ENCODE data around the gene GPLD1. TPM values are rescaled to one million over a fixed set of nuclear protein-coding genes. Genes with fewer than 3 reads are reported as not detected.
"Not testable (repeated sequence)": the region's sequence is repeated elsewhere in the genome, so short reads cannot be mapped to it uniquely, and the experiment has no call there.

The GPLD1 gene
- total RNA-seq, 1 experiment from 2014 or later = 0.22 TPM

DNA sequence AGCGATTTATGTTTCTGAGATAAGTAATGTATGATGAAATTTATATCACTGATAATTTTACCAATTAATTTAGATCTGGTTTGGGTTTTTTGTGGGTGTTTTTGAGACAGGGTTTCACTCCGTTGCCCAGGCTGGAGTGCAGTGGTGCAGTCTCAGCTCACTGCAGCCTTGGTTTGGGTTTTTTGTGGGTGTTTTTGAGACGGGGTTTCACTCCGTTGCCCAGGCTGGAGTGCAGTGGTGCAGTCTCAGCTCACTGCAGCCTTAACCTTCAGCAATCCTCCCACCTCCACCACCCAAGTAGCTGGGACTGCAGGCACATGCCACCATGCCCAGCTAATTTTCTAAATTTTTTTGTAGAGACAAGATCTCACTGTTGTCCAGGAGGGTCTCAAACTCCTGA, 73.6 kb downstream of the GPLD1 start:
- DNase-seq (ENCODE audit: low read depth) = no peak

DNA sequence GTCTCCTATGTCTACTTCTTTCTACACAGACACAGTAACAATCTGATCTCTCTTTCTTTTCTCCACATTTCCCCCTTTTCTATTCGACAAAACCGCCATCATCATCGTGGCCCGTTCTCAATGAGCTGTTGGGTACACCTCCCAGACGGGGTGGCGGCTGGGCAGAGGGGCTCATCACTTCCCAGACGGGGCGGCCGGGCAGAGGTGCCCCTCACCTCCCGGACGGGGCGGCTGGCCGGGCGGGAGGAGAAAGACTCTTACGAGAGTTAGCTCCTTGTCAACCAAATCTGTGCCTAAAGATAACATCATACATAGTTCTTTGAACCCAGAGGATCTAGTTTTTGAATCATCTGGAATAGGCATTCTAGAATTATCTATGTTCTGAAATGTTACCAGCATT, 74.8 kb downstream of the GPLD1 start:
- DNase-seq (ENCODE audit: low read depth) = not testable (repeated sequence)

DNA sequence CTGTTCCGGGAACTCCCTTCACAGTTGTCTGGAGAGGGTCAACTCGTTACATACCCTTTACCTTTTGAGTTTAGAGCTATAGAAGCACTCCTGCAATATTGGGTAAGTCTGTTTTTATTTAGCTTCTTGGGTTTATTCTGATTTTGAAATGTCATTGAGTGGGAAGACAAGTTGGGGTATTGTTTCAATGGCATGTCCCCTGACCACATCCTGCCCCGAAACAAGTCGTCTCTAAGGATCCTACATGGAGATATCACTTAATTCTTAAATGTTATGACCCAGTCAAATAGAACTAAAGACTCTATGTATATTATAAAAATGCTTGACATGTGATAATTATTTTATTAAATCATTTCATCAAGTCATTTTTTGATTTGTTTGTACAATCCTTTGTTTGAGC, 77.1 kb downstream of the GPLD1 start:
- DNase-seq (ENCODE audit: low read depth) = no peak

DNA sequence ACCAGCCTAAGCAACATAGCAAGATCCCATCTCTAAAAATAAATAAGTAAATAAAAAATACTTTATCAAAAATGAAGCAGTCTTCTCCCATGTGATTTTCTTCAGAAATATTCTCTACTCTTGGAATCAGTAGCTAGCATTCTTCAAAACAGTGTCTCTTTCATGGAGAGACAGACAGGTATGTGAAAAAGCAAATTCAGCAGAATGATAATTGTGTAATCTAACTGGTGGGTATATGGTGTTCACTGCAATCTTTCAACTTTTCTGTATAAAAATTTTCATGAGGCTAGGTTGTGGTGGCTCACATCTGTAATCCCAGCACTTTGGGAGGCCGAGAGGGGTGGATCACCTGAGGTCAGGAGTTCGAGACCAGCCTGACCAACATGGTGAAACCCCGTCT, 78.8 kb downstream of the GPLD1 start:
- no peak for DNase-seq (ENCODE audit: low read depth)

DNA sequence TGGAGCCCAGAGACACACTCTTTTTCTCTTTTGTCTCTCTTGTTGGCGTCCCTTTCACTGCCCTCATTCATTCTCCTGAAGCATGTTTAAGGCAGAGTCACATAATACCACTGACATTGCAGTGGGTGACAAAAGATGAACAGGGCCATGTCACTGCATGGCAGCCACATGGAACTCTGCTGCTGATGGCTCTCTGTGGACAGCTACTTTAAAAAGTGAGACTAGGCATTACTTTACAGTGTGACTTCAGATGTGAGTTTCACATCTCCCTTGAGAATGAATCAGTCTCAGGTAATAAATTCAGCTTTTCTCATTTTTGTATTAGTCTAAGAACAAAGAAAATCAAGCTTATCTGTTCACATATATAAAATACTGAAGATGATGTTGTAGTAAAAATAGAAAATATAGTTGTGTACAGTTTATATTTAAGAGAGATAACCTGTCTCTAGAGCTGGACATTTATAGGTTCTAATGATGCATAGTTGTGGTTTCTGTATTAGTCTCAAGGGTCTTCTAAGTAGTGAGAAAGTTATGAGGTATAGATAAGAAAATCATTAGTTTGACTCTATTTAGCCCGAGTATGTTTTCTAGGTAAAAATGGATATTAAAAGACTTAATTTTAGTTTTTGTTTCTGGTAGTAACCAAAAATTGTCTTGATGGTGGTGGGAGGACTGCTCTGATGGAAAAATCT, 80.5 kb downstream of the GPLD1 start:
- DNase-seq (ENCODE audit: low read depth) = no peak

DNA sequence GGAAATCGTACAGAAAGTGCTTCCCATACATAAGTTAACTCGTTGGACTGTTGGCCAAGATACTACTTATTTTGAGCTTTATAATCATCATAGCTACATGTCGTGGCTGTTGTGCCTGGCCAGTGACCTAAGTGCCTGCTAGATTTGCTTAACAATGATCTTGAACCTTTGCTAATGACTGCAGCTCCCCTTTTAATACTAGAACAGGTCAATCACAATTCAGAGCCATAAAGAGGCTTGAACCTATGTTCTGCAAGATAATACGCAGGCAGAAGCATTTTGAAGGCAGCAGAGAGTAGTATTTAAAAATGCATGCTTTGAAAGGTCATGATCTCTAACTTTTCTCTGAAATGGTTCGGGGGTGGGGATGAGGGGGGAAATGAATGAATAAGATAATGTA, 84.1 kb downstream of the GPLD1 start:
- DNase-seq (ENCODE audit: low read depth) = no peak

DNA sequence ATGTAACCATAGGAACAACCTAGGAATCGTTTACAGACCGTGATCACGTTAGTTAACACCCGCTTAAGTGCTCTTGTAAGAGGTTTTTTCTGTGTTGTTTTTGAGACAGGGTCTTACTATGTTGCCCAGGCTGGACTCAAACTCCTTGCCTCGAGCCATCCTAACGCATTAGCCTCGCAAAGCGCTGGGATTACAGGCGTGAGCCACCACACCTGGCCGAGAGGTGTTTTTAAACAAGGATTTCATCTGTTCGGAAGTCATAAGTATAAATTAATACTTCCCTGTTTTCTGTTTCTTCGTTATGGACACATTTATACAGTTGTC, 85.9 kb downstream of the GPLD1 start:
- no peak for DNase-seq (ENCODE audit: low read depth)

DNA sequence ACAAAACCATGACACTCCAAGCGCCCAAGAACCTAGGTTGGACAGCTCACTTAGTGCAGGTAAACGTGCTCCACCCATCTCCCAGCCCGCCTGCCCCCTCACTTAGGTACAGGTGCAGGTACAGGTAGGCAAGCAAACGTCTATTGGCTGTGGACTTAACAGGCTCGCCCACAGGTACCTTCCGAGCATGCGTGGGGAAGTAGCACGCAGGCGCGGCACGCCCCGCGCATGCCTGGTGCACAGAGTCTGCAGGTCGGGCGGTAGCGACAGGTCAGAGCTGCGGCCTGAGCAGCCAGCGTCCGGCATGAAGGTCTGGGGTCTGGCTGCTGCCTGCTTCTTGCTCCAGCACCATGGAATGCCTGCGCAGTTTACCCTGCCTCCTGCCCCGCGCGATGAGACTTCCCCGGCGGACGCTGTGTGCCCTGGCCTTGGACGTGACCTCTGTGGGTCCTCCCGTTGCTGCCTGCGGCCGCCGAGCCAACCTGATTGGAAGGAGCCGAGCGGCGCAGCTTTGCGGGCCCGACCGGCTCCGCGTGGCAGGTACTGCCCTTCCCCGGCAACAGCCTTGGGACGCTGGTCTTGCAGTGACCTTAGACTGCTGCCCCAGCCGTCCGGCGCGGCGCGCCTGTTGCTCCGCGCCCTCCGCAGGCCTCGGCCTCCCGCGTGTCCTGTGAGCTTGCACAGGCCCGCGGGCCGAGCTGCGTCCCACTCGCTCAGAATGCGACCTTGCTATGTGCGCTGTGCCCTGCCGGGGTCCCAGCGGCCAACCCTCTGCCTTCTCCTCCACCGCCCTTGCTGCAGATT, 86.5 kb downstream of the GPLD1 start, which contains the start of gene MRS2:
MRS2 (plus strand) TSS at position 240 of the 804 bp plus-strand sequence; CDS start at position 351, 111 bp downstream.
- peak; percentile 87 for DNase-seq (ENCODE audit: low read depth)

DNA sequence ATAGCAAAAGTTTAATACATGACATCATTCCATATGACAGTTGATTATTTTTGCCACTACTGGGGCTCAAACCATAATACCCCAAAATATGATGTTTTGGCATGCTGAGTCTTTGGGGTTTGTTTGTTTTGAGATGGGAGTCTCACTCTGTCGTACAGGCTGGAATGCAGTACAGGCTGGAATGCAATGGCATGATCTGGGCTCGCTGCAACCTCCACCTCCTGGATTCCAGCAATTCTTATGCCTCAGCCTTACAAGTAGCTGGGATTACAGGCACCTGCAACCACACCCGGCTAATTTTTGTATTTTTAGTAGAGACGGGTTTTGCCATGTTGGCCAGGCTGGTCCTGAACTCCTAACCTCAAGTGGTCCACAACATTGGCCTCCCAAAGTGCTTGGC, 87.9 kb downstream of the GPLD1 start:
- no peak for DNase-seq (ENCODE audit: low read depth)

DNA sequence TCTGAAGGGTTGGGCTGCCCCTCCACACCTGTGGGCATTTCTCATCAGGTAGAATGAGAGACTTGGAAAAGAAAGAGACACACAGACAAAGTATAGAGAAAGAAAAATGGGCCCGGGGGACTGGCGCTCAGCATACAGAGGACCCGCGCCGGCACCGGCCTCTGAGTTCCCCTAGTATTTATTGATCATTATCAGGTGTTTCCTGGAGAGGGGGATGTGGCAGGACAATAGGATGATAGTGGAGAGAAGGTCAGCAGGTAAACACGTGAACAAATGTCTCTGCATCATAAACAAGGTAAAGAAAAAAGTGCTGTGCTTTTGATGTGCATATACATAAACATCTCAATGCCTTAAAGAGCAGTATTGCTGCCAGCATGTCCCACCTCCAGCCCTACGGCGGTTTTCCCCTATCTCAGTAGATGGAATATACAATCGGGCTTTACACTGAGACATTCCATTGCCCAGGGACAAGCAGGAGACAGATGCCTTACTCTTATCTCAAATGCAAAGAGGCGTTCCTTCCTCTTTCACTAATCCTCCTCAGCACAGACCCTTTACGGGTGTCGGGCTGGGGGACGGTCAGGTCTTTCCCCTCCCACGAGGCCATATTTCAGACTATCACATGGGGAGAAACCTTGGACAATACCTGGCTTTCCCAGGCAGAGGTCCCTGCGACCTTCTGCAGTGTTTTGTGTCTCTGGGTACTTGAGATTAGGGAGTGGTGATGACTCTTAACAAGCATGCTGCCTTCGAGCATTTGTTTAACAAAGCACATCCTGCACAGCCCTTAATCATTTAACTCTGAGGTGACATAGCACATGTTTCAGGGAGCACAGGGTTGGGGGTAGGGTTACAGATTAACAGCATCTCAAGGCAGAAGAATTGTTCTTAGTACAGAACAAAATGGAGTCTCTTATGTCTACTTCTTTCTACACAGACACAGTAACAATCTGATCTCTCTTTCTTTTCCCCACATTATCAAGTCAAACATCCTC, 89.0 kb downstream of the GPLD1 start:
- not testable (repeated sequence) for DNase-seq (ENCODE audit: low read depth)

DNA sequence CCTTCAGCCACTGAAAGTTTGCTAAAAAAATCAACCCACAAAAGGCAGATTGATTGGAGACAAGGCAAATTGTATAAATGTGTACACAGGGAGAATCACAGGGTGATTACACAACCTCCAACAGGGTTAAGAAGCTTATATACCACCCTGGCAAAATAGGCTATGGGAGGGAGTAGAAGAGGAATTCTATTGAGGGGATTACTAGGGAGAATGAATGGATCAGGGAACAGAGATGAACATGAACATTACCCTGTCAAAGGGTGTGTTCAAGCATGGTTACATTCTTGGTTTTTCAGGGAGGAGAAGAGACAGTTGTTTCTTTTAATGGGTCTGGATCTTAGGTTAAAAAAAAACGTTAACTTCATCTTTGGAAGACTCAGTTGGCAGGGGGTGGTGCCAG, 91.7 kb downstream of the GPLD1 start:
- DNase-seq (ENCODE audit: low read depth) = no peak

DNA sequence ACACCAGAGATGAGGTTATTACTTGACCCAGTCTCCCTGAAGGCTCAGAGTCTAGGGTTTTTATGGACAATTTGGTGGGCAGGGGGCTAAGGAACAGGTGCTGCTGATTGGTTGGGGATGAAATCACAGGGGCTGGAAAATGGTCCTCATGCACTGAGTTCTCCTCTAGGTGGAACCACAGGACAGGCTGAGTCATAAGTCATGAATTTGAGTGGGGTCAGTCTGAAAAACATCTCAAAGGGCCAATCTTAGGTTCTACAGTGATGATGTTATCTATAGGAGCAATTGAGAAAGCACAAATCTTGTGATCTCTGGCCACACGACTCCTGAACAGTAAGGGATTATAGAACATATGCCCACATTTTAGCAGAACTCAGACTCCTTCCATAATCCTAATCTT, 92.6 kb downstream of the GPLD1 start:
- DNase-seq (ENCODE audit: low read depth) = no peak

DNA sequence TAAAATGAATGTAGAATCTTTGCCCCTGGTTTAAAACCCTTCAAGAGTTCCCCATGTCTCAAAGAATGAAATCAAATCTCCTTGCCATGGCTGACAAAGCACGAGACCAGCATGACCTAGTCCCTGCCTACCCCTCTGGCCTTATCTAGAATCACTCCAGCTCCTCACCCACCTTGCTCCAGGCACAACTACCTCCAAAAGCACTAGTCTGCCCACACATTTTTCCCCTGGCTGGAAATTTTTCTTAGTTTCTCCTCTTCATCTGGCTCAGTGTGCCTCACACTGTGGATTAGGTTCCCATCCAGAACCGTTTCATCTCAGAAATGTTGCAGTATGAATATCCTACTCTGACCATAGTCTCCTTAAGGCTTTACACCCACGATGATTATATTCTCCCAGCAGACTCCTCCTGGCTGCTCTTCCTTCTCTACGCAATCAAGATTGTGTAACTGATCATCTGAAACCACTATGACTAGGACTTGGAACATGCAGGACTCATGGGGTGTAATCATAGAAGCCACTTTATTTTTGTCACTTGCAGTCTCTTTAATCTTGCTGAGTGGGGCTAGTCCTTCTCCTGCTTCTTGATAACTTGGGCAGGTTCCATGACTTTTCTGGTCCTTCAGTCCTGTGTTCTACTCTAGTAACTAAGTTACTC, 94.5 kb downstream of the GPLD1 start:
- peak; percentile 81 for DNase-seq (ENCODE audit: low read depth)

DNA sequence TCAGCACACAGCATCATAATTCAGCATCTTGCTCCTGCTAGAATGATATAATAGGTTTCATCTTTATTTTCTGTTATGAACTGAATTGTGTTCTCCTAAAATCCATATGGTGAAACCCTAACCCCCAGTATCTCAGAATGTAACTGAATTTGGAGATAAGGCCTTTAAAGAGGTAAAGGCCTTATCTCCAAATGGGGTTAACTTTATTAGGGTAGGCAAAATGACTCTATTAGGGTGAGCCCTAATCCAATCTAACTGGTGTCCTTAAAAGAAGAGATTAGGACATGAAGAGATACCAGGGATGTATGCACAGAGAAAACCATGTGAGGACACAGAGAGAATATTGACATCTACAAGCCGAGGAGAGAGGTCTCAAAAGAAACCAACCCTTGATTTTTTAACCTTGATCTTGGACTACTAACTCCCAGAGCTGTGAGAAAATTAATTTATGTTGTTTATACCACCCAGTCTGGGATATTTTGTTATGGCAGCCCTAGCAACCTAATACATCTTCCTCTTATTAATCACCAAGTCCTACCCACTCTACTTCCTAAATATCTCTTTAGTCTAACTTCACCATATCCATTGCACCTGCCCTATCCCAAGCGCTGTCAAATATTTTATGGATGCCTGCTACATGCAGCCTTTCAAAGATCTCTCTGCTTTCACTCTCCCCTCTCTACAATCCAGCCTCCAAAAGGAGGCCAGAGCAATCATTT, 95.2 kb downstream of the GPLD1 start:
- no peak for DNase-seq (ENCODE audit: low read depth)

DNA sequence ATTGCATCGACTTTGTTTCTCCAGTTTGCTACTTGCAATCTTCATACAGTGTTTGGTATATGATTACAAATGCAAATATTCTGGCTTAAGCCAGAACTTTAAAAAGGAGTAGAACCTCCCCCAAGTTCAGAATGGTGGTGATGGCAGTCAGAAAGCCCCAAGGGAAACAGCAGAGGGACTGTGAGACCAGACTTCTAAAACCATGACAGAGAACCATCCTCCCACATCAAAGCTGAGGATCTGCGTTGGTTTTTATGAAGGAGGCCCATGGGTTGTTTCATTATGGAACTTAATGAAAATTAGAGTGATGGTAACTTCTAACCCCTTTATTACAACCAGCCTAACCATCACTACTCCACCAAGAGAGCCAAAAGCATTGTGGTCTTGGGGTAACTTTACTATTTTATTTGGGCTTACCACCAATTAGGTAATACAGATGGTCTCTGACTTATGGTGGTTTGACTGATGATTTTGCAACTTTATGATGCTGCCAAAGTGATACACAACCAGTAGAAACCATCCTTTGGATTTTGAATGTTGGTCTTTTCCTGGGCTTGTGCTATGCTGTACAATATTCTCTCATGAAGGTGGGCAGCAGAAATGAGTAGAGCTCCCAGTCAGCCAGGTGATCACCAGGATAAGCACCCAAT, 97.5 kb downstream of the GPLD1 start:
- no peak for DNase-seq (ENCODE audit: low read depth)

DNA sequence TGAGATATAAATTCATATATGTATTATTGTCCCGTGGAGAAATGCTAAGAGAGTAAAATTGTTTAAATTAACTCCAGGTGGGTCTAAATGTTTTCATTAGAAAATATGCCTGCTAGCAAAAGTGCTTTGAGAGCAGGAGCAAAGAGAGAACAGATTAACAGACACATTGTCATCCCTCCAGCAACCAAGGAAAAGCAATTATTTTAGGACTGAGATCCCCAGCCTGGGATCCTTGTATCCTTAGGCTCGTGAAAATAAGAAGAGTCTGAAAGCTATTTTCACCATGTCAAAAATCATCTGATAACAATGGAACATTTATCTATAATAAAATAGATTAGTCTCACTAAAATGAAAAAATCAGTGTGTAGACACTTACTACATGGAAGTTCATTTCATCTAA, 98.2 kb downstream of the GPLD1 start:
- no peak for DNase-seq (ENCODE audit: low read depth)

DNA sequence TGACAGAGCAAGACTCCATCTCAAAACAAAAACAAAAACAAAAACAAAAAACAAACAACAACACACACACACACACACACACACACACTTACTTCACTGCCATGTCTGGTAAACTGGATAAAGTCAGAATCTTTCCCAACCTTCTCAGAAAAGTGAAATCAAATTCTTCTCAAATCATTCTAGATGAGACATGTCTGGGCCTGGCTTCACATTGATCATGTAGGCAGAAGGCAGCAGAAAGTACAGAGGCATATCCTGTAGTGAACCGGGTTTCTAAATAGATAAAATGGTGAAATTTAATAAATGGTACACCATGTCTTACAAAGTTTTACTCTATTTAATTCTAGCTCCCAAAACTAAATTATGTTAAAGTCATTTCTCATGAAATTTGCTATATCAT, 101.6 kb downstream of the GPLD1 start:
- DNase-seq (ENCODE audit: low read depth) = no peak

DNA sequence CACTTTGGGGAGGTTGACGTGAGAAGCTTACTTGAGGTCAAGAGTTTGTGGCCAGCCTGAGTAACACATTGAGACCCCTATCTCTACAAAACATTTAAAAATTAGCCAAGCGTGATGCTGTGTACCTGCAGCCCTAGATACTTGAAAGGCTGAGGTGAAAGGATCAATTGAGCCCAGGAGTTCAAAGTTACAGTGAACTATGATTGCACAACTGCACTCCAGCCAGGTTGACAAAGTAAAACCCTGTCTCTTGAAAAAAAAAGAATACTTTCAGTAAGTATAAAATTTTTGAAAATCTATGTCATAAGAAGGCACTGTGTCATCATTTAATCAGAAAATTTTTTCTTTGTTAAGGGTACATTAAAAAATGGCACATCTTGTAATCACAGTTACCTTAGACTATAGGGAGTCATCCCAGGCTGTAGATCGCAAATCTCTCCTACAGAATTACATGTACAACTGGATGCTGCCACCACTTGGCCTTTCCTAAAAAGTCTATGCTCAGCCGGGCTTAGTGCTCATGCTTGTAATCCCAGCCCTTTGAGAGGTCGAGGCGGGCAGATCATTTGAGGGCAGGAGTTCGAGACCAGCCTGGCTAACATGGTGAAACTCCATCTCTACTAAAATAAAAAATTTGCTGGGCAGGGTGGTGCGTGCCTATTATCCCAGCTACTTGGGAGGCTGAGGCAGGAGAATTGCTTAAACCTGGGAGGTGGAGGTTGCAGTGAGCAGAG, 103.7 kb downstream of the GPLD1 start:
- DNase-seq (ENCODE audit: low read depth) = peak; percentile 30

DNA sequence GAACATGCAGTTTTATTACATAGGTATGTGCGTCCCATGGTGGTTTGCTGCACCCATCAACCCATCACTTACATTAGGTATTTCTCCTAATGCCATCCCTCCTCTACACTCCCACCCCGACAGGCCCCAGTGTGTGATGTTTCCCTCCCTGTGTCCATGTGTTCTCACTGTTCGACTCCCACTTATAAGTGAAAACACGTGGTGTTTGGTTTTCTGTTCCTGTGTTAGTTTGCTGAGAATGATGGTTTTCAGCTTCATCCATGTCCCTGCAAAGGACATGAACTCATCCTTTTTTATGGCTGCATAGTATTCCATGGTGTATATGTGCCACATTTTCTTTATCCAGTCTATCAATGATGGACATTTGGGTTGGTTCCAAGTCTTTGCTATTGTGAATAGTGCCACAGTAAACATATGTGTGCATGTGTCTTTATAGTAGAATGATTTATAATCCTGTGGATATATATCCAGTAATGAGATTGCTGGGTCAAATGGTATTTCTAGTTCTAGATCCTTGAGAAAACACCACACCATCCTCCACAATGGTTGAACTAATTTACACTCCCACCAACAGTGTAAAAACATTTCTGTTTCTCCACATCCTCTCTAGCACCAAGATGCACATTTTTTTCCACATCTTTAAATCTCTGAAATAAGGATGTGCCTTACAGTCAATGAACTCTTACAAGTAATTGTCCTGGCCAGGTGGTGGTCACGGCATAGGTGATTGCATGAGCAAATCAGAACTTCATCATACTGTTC, 104.8 kb downstream of the GPLD1 start:
- not testable (repeated sequence) for DNase-seq (ENCODE audit: low read depth)

Measured in M059J (cell line).